NCI-H187 treated with DMSO at 0.1 percent for 48 hours (cell line): ENCODE results near the gene RHOD.

ENCODE experiments used
- DNase-seq: peaks from one replicate; lab custom pipeline; 2025; lab: John Stamatoyannopoulos, UW

Gene RHOD

GRCh38 chr11:67117672-67118180 is 61.1 kb downstream of the RHOD start:
- DNase-seq, result no peak

GRCh38 chr11:67118181-67118766 is 61.6 kb downstream of the RHOD start:
- DNase-seq, result no peak

- peak; percentile 73 for DNase-seq
Measured at GRCh38 chr11:67118801-67119584, 62.3 kb downstream of the RHOD start, which contains the start of gene KDM2A. Gene KDM2A, plus strand, starts transcription at chr11:67119263. Its CDS starts 2,054 bp downstream, at chr11:67121317.

- no peak for DNase-seq
Measured at GRCh38 chr11:67119585-67120391, 63.1 kb downstream of the RHOD start.

- no peak for DNase-seq
Measured at GRCh38 chr11:67120456-67120855, 63.8 kb downstream of the RHOD start.

GRCh38 chr11:67120881-67121710 is 64.4 kb downstream of the RHOD start:
- no peak for DNase-seq
